Stimulated activated naive CD8-positive, alpha-beta T cell treated with anti-CD3 and anti-CD28 coated beads, Interleukin-15, amount 100 ng/mL, for 72 hours (primary cell): Measurements from ENCODE around the gene YEATS2.
"Not testable (repeated sequence)": the region's sequence is repeated elsewhere in the genome, so short reads cannot be mapped to it uniquely, and the experiment has no call there.

Experiments
- ATAC-seq: fragments of 150-1000 bp; cut with Tn5 transposase; 2 replicates; pipeline ENCODE4 v1.10.0; 2021; ENCODE audit warnings: mild to moderate bottlenecking, moderate library complexity
- DNase-seq, 2 donors: peaks; one replicate each; pipeline ENCODE4 v3.0.0; 2021 to 2022
- H3K27ac Mint-ChIP-seq, 2 donors: one replicate each; pipeline ENCODE4 v1.8.0; 2022; ENCODE audit warnings: mild to moderate bottlenecking in 2 of 2, mixed read lengths in 2 of 2, moderate library complexity in 2 of 2
- H3K27me3 Mint-ChIP-seq: one replicate; pipeline ENCODE4 v1.8.0; 2022; ENCODE audit warnings: mixed read lengths
- H3K4me1 Mint-ChIP-seq: one replicate; pipeline ENCODE4 v1.8.0; 2022; ENCODE audit warnings: mild to moderate bottlenecking, mixed read lengths
- H3K4me3 Mint-ChIP-seq, 2 donors: one replicate each; pipeline ENCODE4 v1.8.0; 2022; ENCODE audit warnings: mild to moderate bottlenecking in 2 of 2, mixed read lengths in 2 of 2, moderate library complexity in 1 of 2
- H3K9me3 Mint-ChIP-seq, 2 donors: one replicate each; pipeline ENCODE4 v1.8.0; 2022; ENCODE audit warnings: mixed read lengths in 2 of 2

YEATS2 gene

GRCh38 chr3:183743231-183743630 is 45.6 kb downstream of the YEATS2 start:
- no peaks in the 10 kb centered on the region for H3K9me3 Mint-ChIP-seq
- H3K27ac Mint-ChIP-seq = peak overlapping the region in 1 of 2 donors; percentile 79
- ATAC-seq (no peak), DNase-seq (no peak)
- no peaks in the 10 kb centered on the region for H3K4me1 Mint-ChIP-seq
- H3K27me3 Mint-ChIP-seq = no peaks in the 10 kb centered on the region
- H3K4me3 Mint-ChIP-seq = no peak overlapping the region

- H3K9me3 Mint-ChIP-seq = no peaks in the 10 kb centered on the region
- no peaks in the 10 kb centered on the region for H3K27me3 Mint-ChIP-seq
- H3K4me1 Mint-ChIP-seq = no peaks in the 10 kb centered on the region
- H3K27ac Mint-ChIP-seq = no peak overlapping the region
- ATAC-seq = no peak
- H3K4me3 Mint-ChIP-seq = no peak overlapping the region
- DNase-seq = no peak
Measured at GRCh38 chr3:183745300-183746098, 47.9 kb downstream of the YEATS2 start.

DNA sequence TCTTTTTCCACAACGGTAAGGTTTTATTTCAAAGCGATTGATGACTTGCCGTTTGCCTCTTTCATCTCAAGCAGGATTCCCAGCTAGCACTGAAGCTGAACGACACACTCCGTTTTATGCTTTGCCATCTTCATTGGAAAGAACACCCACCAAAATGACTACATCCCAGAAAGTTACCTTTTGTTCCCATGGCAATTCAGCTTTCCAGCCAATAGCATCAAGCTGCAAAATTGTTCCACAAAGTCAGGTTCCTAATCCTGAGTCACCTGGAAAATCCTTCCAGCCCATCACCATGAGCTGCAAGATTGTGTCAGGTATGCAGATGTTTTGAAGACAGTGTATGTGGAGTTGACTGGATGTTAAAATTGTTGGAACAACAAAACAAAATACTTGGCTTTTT is 56.5 kb downstream of the YEATS2 start:
- Mint-ChIP-seq H3K27me3 (no peaks in the 10 kb centered on the region), H3K4me3 (no peak overlapping the region), H3K4me1 (no peaks in the 10 kb centered on the region), H3K27ac (no peak overlapping the region), H3K9me3 (no peaks in the 10 kb centered on the region)
- ATAC-seq (no peak), DNase-seq (no peak)

- no peak for DNase-seq
- H3K27ac Mint-ChIP-seq = no peak overlapping the region
- ATAC-seq = no peak
- peaks cover 9% of the 10 kb centered on the region for H3K4me1 Mint-ChIP-seq
- no peak overlapping the region for H3K4me3 Mint-ChIP-seq
- H3K9me3 Mint-ChIP-seq = no peaks in the 10 kb centered on the region
- no peaks in the 10 kb centered on the region for H3K27me3 Mint-ChIP-seq
Measured at GRCh38 chr3:183762304-183762703, 64.7 kb downstream of the YEATS2 start.

- Mint-ChIP-seq H3K9me3 (no peaks in the 10 kb centered on the region), H3K4me3 (no peak overlapping the region), H3K27me3 (no peaks in the 10 kb centered on the region), H3K27ac (no peak overlapping the region), H3K4me1 (peaks cover 9% of the 10 kb centered on the region)
- no peak for ATAC-seq
- DNase-seq = no peak
Measured at GRCh38 chr3:183764847-183765731, 67.5 kb downstream of the YEATS2 start.

DNA sequence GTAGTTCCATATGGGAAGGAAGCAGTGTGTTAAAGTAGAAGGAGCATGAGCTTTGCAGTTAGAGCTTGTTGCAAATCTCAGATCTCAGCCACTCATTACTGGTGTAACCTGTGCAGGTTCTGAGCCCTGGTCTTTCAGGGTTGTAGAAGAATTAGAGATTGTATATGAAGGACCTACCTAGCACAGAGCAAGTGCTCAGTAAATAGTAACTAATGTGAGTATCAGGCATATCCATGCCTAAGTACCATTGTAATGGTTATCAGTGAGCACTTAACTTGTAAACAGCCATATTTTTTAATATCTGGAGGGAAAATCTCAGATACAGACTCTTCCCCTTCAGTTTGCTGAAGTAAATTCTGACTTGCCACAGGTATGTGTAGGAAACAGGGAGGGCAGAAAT is 68.5 kb downstream of the YEATS2 start:
- no peak overlapping the region for H3K27ac Mint-ChIP-seq

GRCh38 chr3:183766745-183767606 is 69.4 kb downstream of the YEATS2 start:
- H3K4me3 Mint-ChIP-seq = no peak overlapping the region
- H3K9me3 Mint-ChIP-seq = no peaks in the 10 kb centered on the region
- DNase-seq = peak; percentile 62 to 69
- H3K27me3 Mint-ChIP-seq = no peaks in the 10 kb centered on the region
- H3K27ac Mint-ChIP-seq = peak overlapping the region in 1 of 2 donors; percentile 6
- ATAC-seq = peak; percentile 90
- peaks cover 9% of the 10 kb centered on the region for H3K4me1 Mint-ChIP-seq

More for the DNA sequence above, 68.5 kb downstream of the YEATS2 start:
- DNase-seq (no peak), ATAC-seq (no peak)
- Mint-ChIP-seq H3K4me1 (peaks cover 9% of the 10 kb centered on the region), H3K9me3 (no peaks in the 10 kb centered on the region), H3K4me3 (no peak overlapping the region), H3K27me3 (no peaks in the 10 kb centered on the region)

DNA sequence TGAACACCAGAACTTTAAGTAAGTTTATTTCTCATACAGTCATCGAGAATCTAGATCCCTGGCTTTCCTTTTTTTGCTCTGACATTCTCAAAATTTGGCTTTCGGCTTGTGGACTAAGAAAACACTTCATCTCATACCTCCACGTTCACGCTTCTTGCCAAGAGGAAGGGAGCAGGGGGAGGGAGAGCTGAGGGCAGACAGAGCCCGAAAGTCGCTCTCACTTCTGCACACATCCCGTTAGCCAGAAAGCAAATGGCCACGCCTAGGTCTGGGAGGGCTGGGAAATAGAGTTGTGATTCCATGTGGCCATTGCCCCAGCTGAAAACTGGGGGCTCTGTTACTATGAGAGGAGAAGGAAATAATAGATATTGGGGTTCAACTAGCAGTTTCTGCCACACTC is 70.5 kb downstream of the YEATS2 start:
- H3K27ac Mint-ChIP-seq = peak overlapping the region in 1 of 2 donors; percentile 85

DNA sequence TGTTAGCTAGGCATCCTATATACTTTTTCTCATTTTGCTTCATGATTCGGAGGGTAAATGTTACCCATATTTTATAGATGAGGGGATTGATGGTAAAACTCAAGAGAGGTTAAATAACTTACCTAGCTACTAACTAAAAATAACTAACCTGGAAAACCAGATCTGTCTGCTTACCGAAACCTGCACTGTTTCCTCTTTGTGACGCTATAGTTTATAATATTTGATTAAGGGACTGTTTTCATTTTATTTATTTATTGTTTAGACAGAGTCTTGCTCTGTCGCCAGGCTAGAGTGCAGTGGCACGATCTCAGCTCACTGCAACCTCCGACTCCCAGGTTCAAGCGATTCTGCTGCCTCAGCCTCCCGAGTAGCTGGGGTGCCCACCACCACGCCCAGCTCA is 71.9 kb downstream of the YEATS2 start:
- peaks cover 9% of the 10 kb centered on the region for H3K4me1 Mint-ChIP-seq
- H3K4me3 Mint-ChIP-seq = no peak overlapping the region
- ATAC-seq (no peak), DNase-seq (no peak)
- no peaks in the 10 kb centered on the region for H3K27me3 Mint-ChIP-seq
- peak overlapping the region in 1 of 2 donors; percentile 78 for H3K27ac Mint-ChIP-seq
- H3K9me3 Mint-ChIP-seq = no peaks in the 10 kb centered on the region

More for the DNA sequence above, 70.5 kb downstream of the YEATS2 start:
- Mint-ChIP-seq H3K4me1 (peaks cover 9% of the 10 kb centered on the region), H3K4me3 (no peak overlapping the region), H3K27me3 (no peaks in the 10 kb centered on the region), H3K9me3 (no peaks in the 10 kb centered on the region)
- no peak for DNase-seq
- ATAC-seq = no peak

GRCh38 chr3:183774631-183775030 is 77.0 kb downstream of the YEATS2 start:
- DNase-seq (no peak), ATAC-seq (no peak)
- Mint-ChIP-seq H3K27ac (peak overlapping the region in 1 of 2 donors; percentile 54), H3K9me3 (no peaks in the 10 kb centered on the region), H3K4me1 (no peaks in the 10 kb centered on the region), H3K27me3 (no peaks in the 10 kb centered on the region), H3K4me3 (no peak overlapping the region)

DNA sequence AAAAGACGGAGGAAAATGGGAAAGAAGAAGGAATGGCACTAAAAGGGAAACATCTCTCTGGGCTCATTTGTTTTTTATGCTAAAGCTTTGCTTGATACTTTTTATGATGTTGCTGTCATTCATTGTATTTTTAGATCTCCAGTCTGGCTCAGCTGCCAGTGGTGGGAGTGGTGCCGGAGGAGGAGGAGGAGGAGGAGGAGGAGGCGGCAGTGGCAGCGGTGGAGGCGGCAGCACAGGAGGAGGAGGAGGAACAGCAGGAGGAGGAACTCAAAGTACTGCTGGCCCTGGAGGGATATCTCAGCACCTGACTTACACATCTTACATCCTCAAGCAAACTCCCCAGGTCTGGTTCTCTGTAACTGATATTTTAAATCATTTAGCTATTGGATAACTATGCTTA is 78.2 kb downstream of the YEATS2 start:
- H3K27me3 Mint-ChIP-seq = no peaks in the 10 kb centered on the region
- no peaks in the 10 kb centered on the region for H3K4me1 Mint-ChIP-seq
- H3K27ac Mint-ChIP-seq = no peak overlapping the region
- DNase-seq = no peak
- ATAC-seq = no peak
- H3K4me3 Mint-ChIP-seq = no peak overlapping the region
- no peaks in the 10 kb centered on the region for H3K9me3 Mint-ChIP-seq

GRCh38 chr3:183776451-183776850 is 78.9 kb downstream of the YEATS2 start:
- DNase-seq, ATAC-seq, H3K4me3 Mint-ChIP-seq, H3K4me1 Mint-ChIP-seq, H3K27me3 Mint-ChIP-seq, H3K9me3 Mint-ChIP-seq: not testable (repeated sequence)
- peak overlapping the region in 1 of 2 donors; percentile 30 for H3K27ac Mint-ChIP-seq

DNA sequence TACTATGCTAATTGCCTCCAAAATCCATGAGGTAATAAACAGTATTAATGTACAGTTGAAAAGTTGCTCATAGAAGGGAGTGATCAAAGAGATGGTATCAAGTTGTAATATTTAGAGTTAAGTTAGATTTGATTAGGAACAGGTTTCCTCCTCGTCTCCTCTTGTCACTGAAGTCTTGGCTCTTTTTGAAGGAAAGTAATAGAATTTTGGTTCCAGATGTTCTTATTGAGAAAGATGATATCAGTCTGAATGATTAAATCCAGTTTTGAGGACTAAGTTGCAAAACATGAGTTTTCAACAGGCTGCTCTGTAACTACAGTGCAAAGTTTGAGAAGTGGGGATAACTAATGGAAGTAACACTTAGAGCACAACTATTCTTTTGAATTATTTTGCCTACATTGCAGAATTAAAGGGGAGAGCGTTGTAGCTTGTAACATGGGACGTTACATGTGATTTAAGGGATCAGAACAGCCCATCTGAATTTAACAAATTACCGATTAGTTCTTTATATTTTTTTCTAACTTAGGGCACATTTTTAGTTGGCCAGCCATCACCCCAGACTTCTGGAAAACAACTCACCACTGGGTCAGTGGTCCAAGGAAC is 79.5 kb downstream of the YEATS2 start:
- no peaks in the 10 kb centered on the region for H3K27me3 Mint-ChIP-seq
- no peak overlapping the region for H3K27ac Mint-ChIP-seq
- H3K4me1 Mint-ChIP-seq = no peaks in the 10 kb centered on the region
- no peaks in the 10 kb centered on the region for H3K9me3 Mint-ChIP-seq
- H3K4me3 Mint-ChIP-seq = no peak overlapping the region
- no peak for DNase-seq
- no peak for ATAC-seq

GRCh38 chr3:183779896-183780465 is 82.4 kb downstream of the YEATS2 start:
- DNase-seq (no peak), ATAC-seq (no peak)
- no peaks in the 10 kb centered on the region for H3K9me3 Mint-ChIP-seq

DNA sequence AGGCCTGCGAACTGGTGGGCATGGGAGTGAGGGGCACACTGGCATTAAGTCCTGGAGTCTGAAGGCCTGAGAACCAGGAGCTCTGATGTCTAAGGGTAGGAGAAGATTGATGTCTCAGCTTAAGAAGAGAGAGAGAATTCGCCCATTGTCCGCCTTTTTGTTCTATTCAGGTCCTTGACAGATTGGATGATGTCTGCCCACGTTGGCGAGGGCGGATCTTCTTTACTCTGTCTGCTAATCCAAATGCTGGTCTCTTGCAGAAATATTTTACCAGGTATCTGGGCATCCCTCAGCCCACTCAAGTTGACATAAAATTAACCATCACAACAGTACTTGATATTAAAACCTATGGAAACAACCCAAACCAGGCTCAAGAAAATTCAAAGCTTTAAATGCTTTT is 83.6 kb downstream of the YEATS2 start:
- Mint-ChIP-seq H3K27ac (peak overlapping the region in 1 of 2 donors; percentile 63), H3K9me3 (no peaks in the 10 kb centered on the region), H3K4me1 (no peaks in the 10 kb centered on the region), H3K27me3 (no peaks in the 10 kb centered on the region), H3K4me3 (no peak overlapping the region)
- no peak for ATAC-seq
- DNase-seq = no peak

More at GRCh38 chr3:183779896-183780465, 82.4 kb downstream of the YEATS2 start:
- no peak overlapping the region for H3K4me3 Mint-ChIP-seq
- no peaks in the 10 kb centered on the region for H3K4me1 Mint-ChIP-seq
- no peaks in the 10 kb centered on the region for H3K27me3 Mint-ChIP-seq
- no peak overlapping the region for H3K27ac Mint-ChIP-seq
